GM18502 (cell line): ENCODE measurements around the gene APOA1.

Experiments used
- ATAC-seq: cut with Tn5 transposase; IDR thresholded peaks from one replicate; pipeline ENCODE4 v1.9.1; 2021; ENCODE audit warnings: mild to moderate bottlenecking; ENCODE audit not compliant: unreplicated experiment, poor library complexity

APOA1 gene

GRCh38 chr11:116792144-116792868 is 45.1 kb downstream of the APOA1 start:
- ATAC-seq = no peak

GRCh38 chr11:116791813-116792143 is 45.6 kb downstream of the APOA1 start, which contains the start of gene APOA5:
APOA5 (minus strand) TSS chr11:116791879; CDS start chr11:116791860, 19 bp downstream.
- ATAC-seq = no peak

- ATAC-seq = no peak
Measured at GRCh38 chr11:116791002-116791812, 46.2 kb downstream of the APOA1 start.

GRCh38 chr11:116790167-116791001 is 47.0 kb downstream of the APOA1 start:
- no peak for ATAC-seq

- no peak for ATAC-seq
Measured at GRCh38 chr11:116788975-116789374, 48.4 kb downstream of the APOA1 start.

GRCh38 chr11:116788534-116788933 is 48.9 kb downstream of the APOA1 start:
- ATAC-seq = no peak

- ATAC-seq = peak; percentile 91
Measured at GRCh38 chr11:116787786-116788486, 49.5 kb downstream of the APOA1 start, which contains the start of gene ZPR1. ZPR1 (minus strand) TSS chr11:116788023; CDS start chr11:116787990, 33 bp downstream.

- peak; percentile 29 for ATAC-seq
Measured at GRCh38 chr11:116787436-116787785, 50.0 kb downstream of the APOA1 start.

- ATAC-seq = no peak
Measured at GRCh38 chr11:116786966-116787365, 50.5 kb downstream of the APOA1 start.

- no peak for ATAC-seq
Measured at GRCh38 chr11:116786326-116786725, 51.1 kb downstream of the APOA1 start.
